ENCODE measurements around the gene ZFP3. TPM values are rescaled to one million over a fixed set of nuclear protein-coding genes. Genes with fewer than 3 reads are reported as not detected.
"Not testable (repeated sequence)": the region's sequence is repeated elsewhere in the genome, so short reads cannot be mapped to it uniquely, and the experiment has no call there.

The ZFP3 gene
- total RNA-seq, 1 donor from 2014 or later: 11.1 TPM

DNA sequence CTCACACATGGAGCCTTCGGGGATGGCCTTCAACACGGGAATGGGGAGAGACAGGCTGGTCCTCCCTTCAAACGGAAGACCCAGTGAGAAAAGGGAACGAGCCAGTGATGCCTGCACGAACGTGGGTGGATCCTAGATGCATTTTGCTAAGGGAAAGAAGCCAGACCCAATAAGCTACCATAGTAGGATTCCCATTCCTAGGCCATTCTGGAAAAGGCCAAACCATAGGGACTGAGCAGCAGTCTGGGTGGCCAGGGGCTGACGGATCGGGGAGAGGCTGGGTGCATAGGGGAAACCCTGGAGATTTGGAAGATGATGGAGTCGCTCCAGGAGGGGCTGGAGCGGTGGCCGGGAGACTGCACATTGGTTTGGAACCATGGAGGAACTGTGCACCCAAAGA, 56.3 kb downstream of the ZFP3 start:
- ATAC-seq; intact Hi-C loops (cut with micrococcal nuclease); DNase-seq: not testable (repeated sequence)

DNA sequence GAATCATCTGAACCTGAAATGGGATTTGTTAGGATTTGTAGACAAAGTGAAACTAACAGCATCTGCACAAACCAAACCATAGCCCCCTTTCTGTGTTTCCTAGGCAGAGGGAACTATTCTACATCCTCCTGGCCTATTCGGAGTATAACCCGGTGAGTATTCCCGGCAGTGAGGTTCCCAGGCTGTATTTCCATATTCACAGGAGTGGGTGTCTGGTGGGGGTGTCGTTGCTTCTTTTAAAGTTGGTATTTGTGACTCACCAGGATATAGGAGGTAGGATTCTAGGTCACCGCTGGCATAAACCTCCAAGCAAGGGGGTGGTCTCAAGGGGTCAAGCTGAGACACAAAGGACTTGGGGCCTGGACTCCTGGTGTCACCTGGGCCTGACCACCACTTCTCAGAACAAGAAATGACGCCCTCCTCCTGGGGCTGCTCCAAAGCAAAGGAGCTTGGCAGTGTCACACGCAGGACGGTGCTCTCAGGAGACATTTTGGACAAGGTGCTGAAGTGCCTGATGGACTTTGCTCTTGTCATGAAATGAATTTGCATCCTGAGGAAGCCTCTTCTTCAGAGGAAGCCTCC, 57.0 kb downstream of the ZFP3 start:
- intact Hi-C loops (cut with micrococcal nuclease); DNase-seq; ATAC-seq: not testable (repeated sequence)

DNA sequence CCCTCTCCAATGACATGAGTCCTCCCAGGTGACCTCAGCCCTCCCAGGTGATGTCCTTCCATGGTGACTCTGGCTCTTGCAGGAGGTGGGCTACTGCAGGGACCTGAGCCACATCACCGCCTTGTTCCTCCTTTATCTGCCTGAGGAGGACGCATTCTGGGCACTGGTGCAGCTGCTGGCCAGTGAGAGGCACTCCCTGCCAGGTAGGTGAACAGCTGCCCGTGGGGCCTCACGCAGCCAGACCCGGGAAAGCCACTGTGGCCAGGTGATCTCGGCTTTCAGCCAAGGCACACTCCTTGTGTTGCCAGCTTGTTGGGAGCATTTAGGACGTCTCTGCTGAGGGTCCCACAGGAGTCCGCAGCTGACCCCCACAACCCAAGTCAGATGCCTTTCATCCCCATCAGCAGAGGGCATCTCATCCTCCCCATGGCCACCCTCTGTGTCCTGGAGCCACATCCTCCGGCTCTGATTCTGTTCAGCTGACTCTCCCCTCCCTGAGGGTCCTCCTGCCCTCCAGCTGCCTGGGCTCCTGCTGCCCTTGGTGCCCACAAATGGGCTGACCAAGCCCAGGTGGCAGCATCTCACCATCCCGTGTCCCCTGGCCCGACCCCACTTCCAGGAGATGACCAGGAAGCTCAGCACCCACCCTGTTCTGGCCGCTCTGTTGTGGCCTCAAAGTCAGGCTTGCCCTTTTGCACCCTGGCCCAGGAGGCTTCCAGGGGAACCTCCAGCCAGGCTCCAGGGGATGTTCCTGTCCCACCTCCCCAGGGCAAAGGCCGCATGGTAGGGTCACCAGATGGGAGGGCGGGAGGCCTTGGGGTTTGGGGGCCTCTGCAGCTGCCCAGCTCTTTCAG, 57.7 kb downstream of the ZFP3 start:
- intact Hi-C loops (cut with micrococcal nuclease): no loop called here
- ATAC-seq: no peak
- no peak for DNase-seq

DNA sequence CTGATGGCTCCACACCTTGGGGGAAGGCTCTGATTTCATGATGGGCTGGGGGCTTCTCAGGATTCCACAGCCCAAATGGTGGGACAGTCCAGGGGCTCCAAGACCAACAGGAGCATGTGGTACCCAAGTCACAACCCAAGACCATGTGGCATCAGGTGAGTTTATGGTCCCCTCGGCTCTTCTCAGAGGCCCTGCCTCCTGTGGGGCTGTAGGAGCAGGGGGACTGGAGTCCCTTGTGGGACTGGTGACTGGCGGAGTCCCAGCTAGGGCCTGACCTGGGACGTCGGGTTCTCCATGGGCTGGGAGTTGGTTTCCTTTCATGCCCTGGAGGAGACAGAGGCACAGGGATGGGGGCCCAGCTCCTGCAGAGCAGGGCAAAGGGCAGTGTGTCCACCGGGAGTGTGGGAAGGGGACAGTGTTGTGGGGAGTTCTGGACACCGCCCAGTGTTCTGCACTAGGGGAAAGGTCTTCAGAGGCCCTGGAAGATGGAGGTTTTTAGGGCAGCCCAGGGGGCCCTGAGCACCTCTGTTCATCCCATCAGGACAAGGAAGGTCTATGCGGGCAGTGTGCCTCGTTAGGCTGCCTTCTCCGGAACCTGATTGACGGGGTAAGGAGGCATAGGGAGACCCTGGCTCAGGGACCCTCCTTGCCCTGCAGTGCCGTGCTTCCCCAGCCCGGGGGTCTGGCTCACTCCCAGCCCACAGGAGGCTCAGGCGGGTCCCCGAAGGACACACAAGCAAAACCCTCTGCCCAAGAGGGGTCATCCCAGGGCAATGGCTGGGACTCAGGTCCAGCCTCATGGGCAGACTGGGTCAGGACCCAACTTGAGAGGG, 58.5 kb downstream of the ZFP3 start:
- DNase-seq; ATAC-seq; intact Hi-C loops (cut with micrococcal nuclease): not testable (repeated sequence)

DNA sequence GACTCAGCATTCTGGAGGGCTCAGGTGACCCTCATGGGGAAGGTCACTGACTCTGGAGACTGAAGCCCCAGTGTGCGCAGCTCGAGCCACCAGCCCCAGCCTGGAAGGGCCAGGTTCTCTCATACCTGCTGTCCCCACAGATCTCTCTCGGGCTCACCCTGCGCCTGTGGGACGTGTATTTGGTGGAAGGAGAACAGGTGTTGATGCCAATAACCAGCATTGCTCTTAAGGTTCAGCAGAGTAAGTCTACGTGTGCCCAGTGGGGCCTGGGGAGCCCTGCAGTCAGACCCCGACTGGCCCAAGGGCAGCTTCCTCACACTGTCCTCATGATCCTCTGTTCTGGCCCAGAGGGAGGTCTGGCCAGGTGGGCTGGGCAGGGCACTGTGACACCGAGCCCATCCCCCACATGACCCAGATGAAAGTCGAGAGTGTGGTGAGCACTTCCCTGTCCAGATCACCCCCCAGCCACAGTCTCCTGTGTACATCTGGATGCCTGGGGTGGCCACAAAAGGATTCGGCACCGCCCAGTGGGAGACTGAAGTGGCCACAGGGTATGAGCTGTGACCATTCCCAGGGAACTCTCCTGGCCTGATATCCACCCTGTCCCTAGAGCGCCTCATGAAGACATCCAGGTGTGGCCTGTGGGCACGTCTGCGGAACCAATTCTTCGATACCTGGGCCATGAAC, 59.4 kb downstream of the ZFP3 start:
- DNase-seq; ATAC-seq; intact Hi-C loops (cut with micrococcal nuclease): not testable (repeated sequence)

DNA sequence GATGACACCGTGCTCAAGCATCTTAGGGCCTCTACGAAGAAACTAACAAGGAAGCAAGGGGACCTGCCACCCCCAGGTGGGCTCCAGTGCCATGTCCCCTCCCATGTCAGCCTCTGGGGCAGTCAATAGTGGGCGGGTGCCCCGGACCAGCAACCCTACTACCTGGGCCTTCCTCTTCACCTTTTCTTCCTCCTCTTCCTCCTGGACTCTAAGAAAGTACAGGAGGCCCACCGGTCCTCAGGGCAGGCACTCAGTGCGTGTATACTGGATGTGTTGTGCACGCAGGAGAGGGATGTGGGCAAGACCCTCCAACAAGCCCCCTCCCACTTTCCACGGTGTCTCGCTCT, 59.9 kb downstream of the ZFP3 start:
- intact Hi-C loops (cut with micrococcal nuclease); ATAC-seq; DNase-seq: not testable (repeated sequence)

DNA sequence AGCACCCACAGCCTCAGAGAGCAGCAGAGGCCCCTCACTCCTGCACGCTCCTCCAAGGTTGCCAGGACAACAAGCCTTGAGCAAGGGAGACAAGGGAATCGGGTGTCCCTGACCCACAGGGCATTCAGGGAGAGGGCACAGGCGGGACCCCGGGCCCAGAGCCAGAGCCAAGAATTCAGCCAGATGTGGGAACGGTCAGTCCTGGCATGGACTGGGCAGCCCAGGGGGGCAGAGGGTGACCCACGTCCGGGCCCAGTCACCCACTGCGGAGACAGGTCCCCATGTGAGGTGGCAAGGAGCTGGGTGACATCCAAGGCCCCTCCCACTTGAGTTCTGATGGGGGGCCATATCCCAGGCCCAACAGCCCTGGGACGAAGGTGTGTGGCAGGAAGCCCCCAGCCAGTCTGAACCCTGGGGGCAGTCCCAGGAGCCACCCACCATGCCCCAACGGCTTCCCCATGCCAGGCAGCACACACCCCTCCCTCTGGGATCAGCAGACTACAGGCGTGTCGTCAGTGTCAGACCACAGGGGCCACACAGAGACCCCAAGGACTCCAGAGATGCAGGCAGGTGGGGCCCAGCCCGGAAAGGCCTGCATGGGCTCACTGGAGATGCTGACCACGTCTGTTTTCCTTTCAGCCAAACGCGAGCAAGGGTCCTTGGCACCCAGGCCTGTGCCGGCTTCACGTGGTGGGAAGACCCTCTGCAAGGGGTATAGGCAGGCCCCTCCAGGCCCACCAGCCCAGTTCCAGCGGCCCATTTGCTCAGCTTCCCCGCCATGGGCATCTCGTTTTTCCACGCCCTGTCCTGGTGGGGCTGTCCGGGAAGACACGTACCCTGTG, 60.6 kb downstream of the ZFP3 start:
- DNase-seq: no peak
- intact Hi-C loops (cut with micrococcal nuclease): no loop called here
- ATAC-seq: no peak

DNA sequence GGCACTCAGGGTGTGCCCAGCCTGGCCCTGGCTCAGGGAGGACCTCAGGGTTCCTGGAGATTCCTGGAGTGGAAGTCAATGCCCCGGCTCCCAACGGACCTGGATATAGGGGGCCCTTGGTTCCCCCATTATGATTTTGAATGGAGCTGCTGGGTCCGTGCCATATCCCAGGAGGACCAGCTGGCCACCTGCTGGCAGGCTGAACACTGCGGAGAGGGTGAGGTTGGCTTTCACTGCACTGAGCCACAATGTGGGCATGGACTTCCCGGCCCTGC, 61.1 kb downstream of the ZFP3 start:
- DNase-seq (no peak), ATAC-seq (no peak)
- intact Hi-C loops (cut with micrococcal nuclease): no loop called here

DNA sequence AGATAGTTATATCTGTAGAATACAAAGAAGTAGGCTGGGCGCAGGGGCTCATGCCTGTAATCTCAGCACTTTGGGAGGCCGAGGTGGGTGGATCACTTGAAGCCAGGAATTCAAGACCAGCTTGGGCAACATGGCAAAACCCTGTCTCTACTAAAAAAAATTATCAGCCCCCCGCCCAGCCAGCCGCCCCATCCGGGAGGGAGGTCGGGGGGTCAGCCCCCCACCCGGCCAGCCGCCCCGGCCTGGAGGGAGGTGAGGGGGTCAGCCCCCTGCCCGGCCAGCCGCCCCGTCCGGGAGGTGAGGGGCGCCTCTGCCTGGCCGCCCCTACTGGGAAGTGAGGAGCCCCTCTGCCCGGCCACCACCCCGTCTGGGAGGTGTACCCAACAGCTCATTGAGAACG, 64.6 kb downstream of the ZFP3 start:
- intact Hi-C loops (cut with micrococcal nuclease); DNase-seq; ATAC-seq: not testable (repeated sequence)

Other genes with a start within 250 kb of the ZFP3 start
- gene MINK1, start 245.1 kb upstream of the ZFP3 start, total RNA-seq: 52.2 TPM
- 0.64 TPM for gene C17orf107, start 178.9 kb upstream of the ZFP3 start, total RNA-seq
- gene CHRNE, start 175.4 kb upstream of the ZFP3 start, total RNA-seq: 0.50 TPM
- not detected for gene GP1BA, start 146.2 kb upstream of the ZFP3 start, total RNA-seq
- 246 TPM for gene SLC25A11, start 138.4 kb upstream of the ZFP3 start, total RNA-seq
- gene RNF167, start 138.2 kb upstream of the ZFP3 start, total RNA-seq: 104 TPM
- 193 TPM for gene PFN1, start 129.9 kb upstream of the ZFP3 start, total RNA-seq
- gene ENO3, start 127.3 kb upstream of the ZFP3 start, total RNA-seq: 670 TPM
- gene SPAG7, start 110.7 kb upstream of the ZFP3 start, total RNA-seq: 151 TPM
- 35.9 TPM for gene CAMTA2, start 90.8 kb upstream of the ZFP3 start, total RNA-seq
- 3.2 TPM for gene INCA1, start 80.9 kb upstream of the ZFP3 start, total RNA-seq
- 747 TPM for gene KIF1C, start 80.5 kb upstream of the ZFP3 start, total RNA-seq
- gene SLC52A1, start 43.0 kb upstream of the ZFP3 start, total RNA-seq: not detected
- gene ZNF232, start 33.4 kb downstream of the ZFP3 start, total RNA-seq: 2.6 TPM
- gene USP6, start 37.6 kb downstream of the ZFP3 start, total RNA-seq: 0.15 TPM
- 7.5 TPM for gene ZNF594, start 113.4 kb downstream of the ZFP3 start, total RNA-seq
- gene SCIMP, start 156.4 kb downstream of the ZFP3 start, total RNA-seq: 1.2 TPM
- 56.0 TPM for gene RABEP1, start 203.8 kb downstream of the ZFP3 start, total RNA-seq